ENCODE data around the gene CNN1.
A peak's percentile ranks its signal among the peaks of the same experiment; 100 is the strongest.
"Not testable (repeated sequence)": the region's sequence is repeated elsewhere in the genome, so short reads cannot be mapped to it uniquely, and the experiment has no call there.

CNN1 gene

GRCh38 chr19:11534948-11535347, 3.7 kb upstream of the CNN1 start:
- no peak for DNase-seq

- peak; percentile 64 for DNase-seq
These were observed 2.7 kb upstream of the CNN1 start for GRCh38 chr19:11535792-11536595.

GRCh38 chr19:11539495-11540365, 1.1 kb downstream of the CNN1 start:
- no peak for DNase-seq

- no peak for DNase-seq
These were observed 2.0 kb downstream of the CNN1 start for GRCh38 chr19:11540645-11541044.

GRCh38 chr19:11541238-11541637, 2.6 kb downstream of the CNN1 start:
- no peak for DNase-seq

- DNase-seq = no peak
These were observed 9.5 kb downstream of the CNN1 start for GRCh38 chr19:11547929-11548700.

GRCh38 chr19:11549386-11549953, 10.8 kb downstream of the CNN1 start:
- DNase-seq = no peak

- no peak for DNase-seq
These were observed 11.6 kb downstream of the CNN1 start for GRCh38 chr19:11550265-11550664.

GRCh38 chr19:11551603-11552235, 13.1 kb downstream of the CNN1 start:
- no peak for DNase-seq

GRCh38 chr19:11552666-11553372, 14.2 kb downstream of the CNN1 start:
- no peak for DNase-seq

GRCh38 chr19:11554160-11554559, 15.5 kb downstream of the CNN1 start:
- no peak for DNase-seq

- no peak for DNase-seq
These were observed 16.6 kb downstream of the CNN1 start for GRCh38 chr19:11555246-11555645.

GRCh38 chr19:11556634-11557420, 18.2 kb downstream of the CNN1 start:
- DNase-seq = no peak

- DNase-seq = peak; percentile 98
These were observed 20.5 kb downstream of the CNN1 start, which contains the start of gene ELOF1 for GRCh38 chr19:11558881-11559828. TSS of gene ELOF1 (minus strand) at chr19:11559230. CDS start at chr19:11554347, 4,883 bp downstream.

GRCh38 chr19:11560404-11561051, 21.9 kb downstream of the CNN1 start:
- peak; percentile 74 for DNase-seq

- DNase-seq = no peak
These were observed 24.9 kb downstream of the CNN1 start for GRCh38 chr19:11563532-11563931.

GRCh38 chr19:11564082-11564807, 25.6 kb downstream of the CNN1 start:
- DNase-seq = not testable (repeated sequence)

GRCh38 chr19:11565649-11565980, 27.0 kb downstream of the CNN1 start:
- not testable (repeated sequence) for DNase-seq
